GM12878 (cell line): ENCODE data around the gene C1S. TPM values are rescaled to one million over a fixed set of nuclear protein-coding genes. Genes with fewer than 3 reads are reported as not detected.

Source experiments
- ATF7 ChIP-seq: fragments of 450-650 bp; IDR thresholded peaks from 2 replicates; pipeline ENCODE4 v1.6.1; 2016; ENCODE audit warnings: low read depth, mild to moderate bottlenecking
- GABPA ChIP-seq: IDR thresholded peaks from 2 replicates; pipeline ENCODE4 v1.6.1; 2014; ENCODE audit warnings: antibody characterized with exemption, low read depth, mild to moderate bottlenecking, inconsistent platforms
- GATAD2B ChIP-seq: fragments of 450-650 bp; conservative IDR thresholded peaks from 2 replicates; pipeline ENCODE4 v1.6.1; 2017; ENCODE audit warnings: low read depth, mild to moderate bottlenecking, moderate library complexity
- IKZF2 ChIP-seq, 2 experiments: fragments of 450-650 bp; IDR thresholded peaks; 2 replicates each; pipeline ENCODE4 v1.6.1; 2017; ENCODE audit warnings: mild to moderate bottlenecking in 2 of 2, moderate library complexity in 2 of 2
- KLF5 ChIP-seq: fragments of 450-650 bp; IDR thresholded peaks from 2 replicates; pipeline ENCODE4 v1.6.1; 2014; ENCODE audit warnings: mild to moderate bottlenecking; ENCODE audit not compliant: partially characterized antibody
- MEF2B ChIP-seq: fragments of 450-650 bp; IDR thresholded peaks from 2 replicates; pipeline ENCODE4 v1.6.1; 2018; ENCODE audit warnings: mild to moderate bottlenecking, moderate library complexity; ENCODE audit not compliant: partially characterized antibody, poor library complexity, severe bottlenecking
- PAX5 ChIP-seq: IDR thresholded peaks from 2 replicates; pipeline ENCODE4 v1.6.1; 2011; ENCODE audit warnings: low read depth, low read length, borderline replicate concordance
- SIX5 ChIP-seq: IDR thresholded peaks from 2 replicates; pipeline ENCODE4 v1.6.1; 2011; ENCODE audit warnings: mild to moderate bottlenecking, low read depth, low read length, moderate library complexity; ENCODE audit not compliant: severe bottlenecking
- ZNF217 ChIP-seq: fragments of 450-650 bp; IDR thresholded peaks from 2 replicates; pipeline ENCODE4 v1.6.1; 2017; ENCODE audit warnings: antibody characterized with exemption, mild to moderate bottlenecking
- ZNF384 ChIP-seq: IDR thresholded peaks from 2 replicates; pipeline ENCODE4 v1.6.1; 2012; ENCODE audit warnings: low read depth, mild to moderate bottlenecking, low read length, improper control_type of control experiment, borderline replicate concordance
- polyA plus RNA-seq, 11 experiments: library from polyadenylated mRNA; depleted of rRNA in 4 of 11; unstranded in 6 of 11; stranded (reverse) in 5 of 11; fragments of >200 nt; fragmentation: Nextera tagmentation in 4 of 11; fragmentation: Illumina TruSeq in 1 of 11; extraction: Ambion mirVana in 4 of 11; extraction: Trizol in 1 of 11; gene quantifications; 1 replicate in 1 of 11; 2 replicates in 10 of 11; pipeline versions ENCODE4 v1.2.1 to v1.2.3, GENCODE V29; 2011 to 2016; ENCODE audit warnings: inconsistent platforms in 2 of 11, missing spikeins in 2 of 11, low read depth in 1 of 11
- total RNA-seq, 4 experiments: library from RNA; depleted of rRNA in 3 of 4; stranded (reverse); fragments of >200 nt in 3 of 4; fragmentation: Illumina TruSeq in 1 of 4; extraction: Trizol in 1 of 4; gene quantifications; 2 replicates each; pipeline versions ENCODE4 v1.2.1 to v1.2.3, GENCODE V29; 2013 to 2021
- TF ChIP-seq, protein P1 (sequence below): IDR thresholded peaks from 2 replicates; pipeline ENCODE4 v1.6.1; 2012; ENCODE audit warnings: mild to moderate bottlenecking, low read depth, low read length
- TF ChIP-seq, protein P2 (sequence below): IDR thresholded peaks from 2 replicates; pipeline ENCODE4 v1.6.1; 2012; ENCODE audit warnings: low read depth, low read length, improper control_type of control experiment
- TF ChIP-seq, protein P3 (sequence below): fragments of 450-650 bp; conservative IDR thresholded peaks from 2 replicates; pipeline ENCODE4 v1.6.1; 2017; ENCODE audit warnings: mild to moderate bottlenecking, moderate library complexity
- TF ChIP-seq, protein P4 (sequence below): fragments of 450-650 bp; IDR thresholded peaks from 2 replicates; pipeline ENCODE4 v1.6.1; 2017; ENCODE audit warnings: low read depth, mild to moderate bottlenecking, moderate library complexity
- TF ChIP-seq, protein P5 (sequence below): IDR thresholded peaks from 2 replicates; pipeline ENCODE4 v1.6.1; 2012; ENCODE audit warnings: low read depth, low read length, improper control_type of control experiment

C1S gene
- total and polyA plus RNA-seq, 10 of the 15 experiments (the other 5 are each of a cell fraction or from before 2014, with no cell fraction given), result 0.10 to 1.4 (median 0.42) TPM

DNA sequence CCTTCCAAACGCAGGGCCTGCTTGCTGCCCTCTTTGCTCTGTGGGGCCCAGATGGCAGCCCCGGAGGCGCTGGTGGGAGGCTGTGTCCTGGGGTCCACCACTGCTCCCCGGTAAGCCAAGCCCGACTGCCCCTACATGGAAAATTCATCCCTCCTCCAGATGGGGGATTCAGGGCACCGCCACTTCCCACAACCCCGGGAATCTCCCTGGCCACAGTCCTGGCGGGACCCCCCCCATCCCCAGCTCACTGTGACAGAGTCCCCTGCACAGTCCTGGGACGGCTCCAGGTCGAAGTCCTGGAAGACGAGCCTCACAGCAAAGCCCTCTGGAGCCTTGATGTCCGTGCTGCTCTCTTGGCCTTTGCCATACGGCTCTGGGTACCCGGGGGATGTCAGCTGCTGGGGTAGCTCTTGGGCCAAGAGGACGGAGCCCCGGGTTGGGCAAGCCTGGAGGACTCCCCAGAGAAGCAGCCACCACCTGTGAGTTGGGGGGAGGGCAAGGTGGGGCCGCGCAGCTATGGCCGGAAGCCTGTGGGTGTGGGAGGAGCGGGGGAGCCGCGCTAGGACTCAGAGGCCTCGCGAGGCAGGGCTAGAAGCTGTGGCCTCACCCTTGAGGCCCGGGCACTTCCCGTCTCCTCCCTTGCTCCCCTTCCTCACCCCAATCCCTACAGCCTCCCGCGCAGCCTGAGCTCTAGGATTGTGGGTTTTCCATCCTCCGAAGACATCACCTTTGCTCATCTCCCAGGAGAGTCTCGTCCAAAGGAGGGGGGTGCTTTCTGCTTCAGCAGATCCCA is 47.7 kb downstream of the C1S start (continued):
- TF ChIP-seq, protein P1, sequence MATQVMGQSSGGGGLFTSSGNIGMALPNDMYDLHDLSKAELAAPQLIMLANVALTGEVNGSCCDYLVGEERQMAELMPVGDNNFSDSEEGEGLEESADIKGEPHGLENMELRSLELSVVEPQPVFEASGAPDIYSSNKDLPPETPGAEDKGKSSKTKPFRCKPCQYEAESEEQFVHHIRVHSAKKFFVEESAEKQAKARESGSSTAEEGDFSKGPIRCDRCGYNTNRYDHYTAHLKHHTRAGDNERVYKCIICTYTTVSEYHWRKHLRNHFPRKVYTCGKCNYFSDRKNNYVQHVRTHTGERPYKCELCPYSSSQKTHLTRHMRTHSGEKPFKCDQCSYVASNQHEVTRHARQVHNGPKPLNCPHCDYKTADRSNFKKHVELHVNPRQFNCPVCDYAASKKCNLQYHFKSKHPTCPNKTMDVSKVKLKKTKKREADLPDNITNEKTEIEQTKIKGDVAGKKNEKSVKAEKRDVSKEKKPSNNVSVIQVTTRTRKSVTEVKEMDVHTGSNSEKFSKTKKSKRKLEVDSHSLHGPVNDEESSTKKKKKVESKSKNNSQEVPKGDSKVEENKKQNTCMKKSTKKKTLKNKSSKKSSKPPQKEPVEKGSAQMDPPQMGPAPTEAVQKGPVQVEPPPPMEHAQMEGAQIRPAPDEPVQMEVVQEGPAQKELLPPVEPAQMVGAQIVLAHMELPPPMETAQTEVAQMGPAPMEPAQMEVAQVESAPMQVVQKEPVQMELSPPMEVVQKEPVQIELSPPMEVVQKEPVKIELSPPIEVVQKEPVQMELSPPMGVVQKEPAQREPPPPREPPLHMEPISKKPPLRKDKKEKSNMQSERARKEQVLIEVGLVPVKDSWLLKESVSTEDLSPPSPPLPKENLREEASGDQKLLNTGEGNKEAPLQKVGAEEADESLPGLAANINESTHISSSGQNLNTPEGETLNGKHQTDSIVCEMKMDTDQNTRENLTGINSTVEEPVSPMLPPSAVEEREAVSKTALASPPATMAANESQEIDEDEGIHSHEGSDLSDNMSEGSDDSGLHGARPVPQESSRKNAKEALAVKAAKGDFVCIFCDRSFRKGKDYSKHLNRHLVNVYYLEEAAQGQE, result no peak
- TF ChIP-seq GATAD2B (peak; percentile 81; the same call in 1 of the 2 replicates), IKZF2 (IDR thresholded peaks at IDR 0.05) (peak; percentile 49 to 66; a peak in 3 of 4 replicates), ZNF384 (no peak), KLF5 (no peak), ATF7 (peak; percentile 57), MEF2B (peak; percentile 25), ZNF217 (no peak; the same call in 1 of the 2 replicates), GABPA (no peak), SIX5 (no peak), PAX5 (peak; percentile 61; the same call in 1 of the 2 replicates)
- TF ChIP-seq, protein P2, sequence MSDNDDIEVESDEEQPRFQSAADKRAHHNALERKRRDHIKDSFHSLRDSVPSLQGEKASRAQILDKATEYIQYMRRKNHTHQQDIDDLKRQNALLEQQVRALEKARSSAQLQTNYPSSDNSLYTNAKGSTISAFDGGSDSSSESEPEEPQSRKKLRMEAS, result peak; percentile 43; the same call in 1 of the 2 replicates
- TF ChIP-seq, protein P3, sequence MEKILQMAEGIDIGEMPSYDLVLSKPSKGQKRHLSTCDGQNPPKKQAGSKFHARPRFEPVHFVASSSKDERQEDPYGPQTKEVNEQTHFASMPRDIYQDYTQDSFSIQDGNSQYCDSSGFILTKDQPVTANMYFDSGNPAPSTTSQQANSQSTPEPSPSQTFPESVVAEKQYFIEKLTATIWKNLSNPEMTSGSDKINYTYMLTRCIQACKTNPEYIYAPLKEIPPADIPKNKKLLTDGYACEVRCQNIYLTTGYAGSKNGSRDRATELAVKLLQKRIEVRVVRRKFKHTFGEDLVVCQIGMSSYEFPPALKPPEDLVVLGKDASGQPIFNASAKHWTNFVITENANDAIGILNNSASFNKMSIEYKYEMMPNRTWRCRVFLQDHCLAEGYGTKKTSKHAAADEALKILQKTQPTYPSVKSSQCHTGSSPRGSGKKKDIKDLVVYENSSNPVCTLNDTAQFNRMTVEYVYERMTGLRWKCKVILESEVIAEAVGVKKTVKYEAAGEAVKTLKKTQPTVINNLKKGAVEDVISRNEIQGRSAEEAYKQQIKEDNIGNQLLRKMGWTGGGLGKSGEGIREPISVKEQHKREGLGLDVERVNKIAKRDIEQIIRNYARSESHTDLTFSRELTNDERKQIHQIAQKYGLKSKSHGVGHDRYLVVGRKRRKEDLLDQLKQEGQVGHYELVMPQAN, result peak; percentile 69
- TF ChIP-seq, protein P4, sequence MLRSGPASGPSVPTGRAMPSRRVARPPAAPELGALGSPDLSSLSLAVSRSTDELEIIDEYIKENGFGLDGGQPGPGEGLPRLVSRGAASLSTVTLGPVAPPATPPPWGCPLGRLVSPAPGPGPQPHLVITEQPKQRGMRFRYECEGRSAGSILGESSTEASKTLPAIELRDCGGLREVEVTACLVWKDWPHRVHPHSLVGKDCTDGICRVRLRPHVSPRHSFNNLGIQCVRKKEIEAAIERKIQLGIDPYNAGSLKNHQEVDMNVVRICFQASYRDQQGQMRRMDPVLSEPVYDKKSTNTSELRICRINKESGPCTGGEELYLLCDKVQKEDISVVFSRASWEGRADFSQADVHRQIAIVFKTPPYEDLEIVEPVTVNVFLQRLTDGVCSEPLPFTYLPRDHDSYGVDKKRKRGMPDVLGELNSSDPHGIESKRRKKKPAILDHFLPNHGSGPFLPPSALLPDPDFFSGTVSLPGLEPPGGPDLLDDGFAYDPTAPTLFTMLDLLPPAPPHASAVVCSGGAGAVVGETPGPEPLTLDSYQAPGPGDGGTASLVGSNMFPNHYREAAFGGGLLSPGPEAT, result no peak; the same call in 1 of the 2 replicates
- TF ChIP-seq, protein P5, sequence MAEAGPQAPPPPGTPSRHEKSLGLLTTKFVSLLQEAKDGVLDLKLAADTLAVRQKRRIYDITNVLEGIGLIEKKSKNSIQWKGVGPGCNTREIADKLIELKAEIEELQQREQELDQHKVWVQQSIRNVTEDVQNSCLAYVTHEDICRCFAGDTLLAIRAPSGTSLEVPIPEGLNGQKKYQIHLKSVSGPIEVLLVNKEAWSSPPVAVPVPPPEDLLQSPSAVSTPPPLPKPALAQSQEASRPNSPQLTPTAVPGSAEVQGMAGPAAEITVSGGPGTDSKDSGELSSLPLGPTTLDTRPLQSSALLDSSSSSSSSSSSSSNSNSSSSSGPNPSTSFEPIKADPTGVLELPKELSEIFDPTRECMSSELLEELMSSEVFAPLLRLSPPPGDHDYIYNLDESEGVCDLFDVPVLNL, result no peak
